K562 treated with DMSO at 1 percent for 4 hours (cell line): Measurements from ENCODE around the gene DNAAF5. TPM values are rescaled to one million over a fixed set of nuclear protein-coding genes. Genes with fewer than 3 reads are reported as not detected.

ENCODE experiments used
- total RNA-seq: library from RNA; unstranded; fragments of 300-600 nt; gene quantifications from 2 replicates; pipeline ENCODE4 v1.2.3, GENCODE V29; 2022; ENCODE audit not compliant: insufficient read depth

DNAAF5 gene
- total RNA-seq = 21.9 and 22.3 TPM in 2 replicates

GRCh38 chr7:726084-726853 is at the start of gene DNAAF5:
TSS of gene DNAAF5 (plus strand) at chr7:726699. CDS start at chr7:726721, 22 bp downstream.

GRCh38 chr7:727104-727805 is 756 bp downstream of the DNAAF5 start, which contains the start of gene PRKAR1B:
TSS of gene PRKAR1B (minus strand) at chr7:727281. CDS start at chr7:711505, 15,776 bp downstream.

GRCh38 chr7:832167-832967 is 105.9 kb downstream of the DNAAF5 start, which contains the start of gene SUN1:
TSS of gene SUN1 (plus strand) at chr7:832476. CDS start at chr7:832525, 49 bp downstream.

Other genes starting within 250 kb of the DNAAF5 start
- gene PDGFA, start 206.9 kb upstream of the DNAAF5 start, total RNA-seq = 5.0 and 7.4 TPM in 2 replicates
- 12.8 and 15.0 TPM in 2 replicates for gene PRKAR1B, start 582 bp downstream of the DNAAF5 start, total RNA-seq
- gene SUN1, start 105.8 kb downstream of the DNAAF5 start, total RNA-seq = 85.7 and 95.8 TPM in 2 replicates
- gene GET4, start 149.9 kb downstream of the DNAAF5 start, total RNA-seq = 109 and 120 TPM in 2 replicates
- 0.75 and 3.4 TPM in 2 replicates for gene ADAP1, start 228.0 kb downstream of the DNAAF5 start, total RNA-seq
- gene COX19, start 248.8 kb downstream of the DNAAF5 start, total RNA-seq = 7.4 and 9.3 TPM in 2 replicates